Activated CD8-positive, alpha-beta memory T cell treated with anti-CD3 and anti-CD28 coated beads for 24 hours (primary cell): ENCODE results near the gene KLRC1.
A peak's percentile ranks its signal among the peaks of the same experiment; 100 is the strongest.
"Not testable (repeated sequence)": the region's sequence is repeated elsewhere in the genome, so short reads cannot be mapped to it uniquely, and the experiment has no call there.

Source experiments
- DNase-seq: peaks from one replicate; pipeline ENCODE4 v3.0.0-alpha.2; 2020

Gene KLRC1

GRCh38 chr12:10409392-10409791, 43.8 kb downstream of the KLRC1 start, which contains the start of gene KLRC4:
Gene KLRC4 (minus strand): TSS chr12:10409757. CDS start chr12:10409575, 182 bp downstream.
- DNase-seq = no peak

GRCh38 chr12:10408842-10409241, 44.3 kb downstream of the KLRC1 start:
- DNase-seq = no peak

DNA sequence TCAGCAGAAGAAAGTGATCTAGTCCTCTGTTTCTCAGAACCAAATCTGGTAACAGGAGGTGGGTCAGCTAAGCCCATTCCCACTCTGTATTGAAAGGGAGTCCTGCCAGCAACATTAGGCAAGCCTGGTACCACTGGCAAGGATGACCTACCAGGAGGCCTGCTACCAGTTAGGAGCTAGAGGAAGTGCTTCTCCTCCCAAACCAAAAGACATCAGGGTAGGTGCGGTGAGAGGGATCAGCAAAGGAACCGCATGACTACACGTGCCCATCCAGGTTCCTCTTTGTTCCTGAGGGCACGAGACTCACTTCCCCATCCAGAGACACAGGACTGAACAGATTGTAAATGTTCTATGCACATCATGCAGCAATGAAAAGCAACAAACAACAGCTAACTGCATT, 46.5 kb downstream of the KLRC1 start:
- DNase-seq = peak; percentile 68

- no peak for DNase-seq
Measured at GRCh38 chr12:10405294-10405693, 47.9 kb downstream of the KLRC1 start.

- no peak for DNase-seq
Measured at GRCh38 chr12:10404798-10405197, 48.4 kb downstream of the KLRC1 start.

GRCh38 chr12:10400829-10401228, 52.3 kb downstream of the KLRC1 start:
- no peak for DNase-seq

DNA sequence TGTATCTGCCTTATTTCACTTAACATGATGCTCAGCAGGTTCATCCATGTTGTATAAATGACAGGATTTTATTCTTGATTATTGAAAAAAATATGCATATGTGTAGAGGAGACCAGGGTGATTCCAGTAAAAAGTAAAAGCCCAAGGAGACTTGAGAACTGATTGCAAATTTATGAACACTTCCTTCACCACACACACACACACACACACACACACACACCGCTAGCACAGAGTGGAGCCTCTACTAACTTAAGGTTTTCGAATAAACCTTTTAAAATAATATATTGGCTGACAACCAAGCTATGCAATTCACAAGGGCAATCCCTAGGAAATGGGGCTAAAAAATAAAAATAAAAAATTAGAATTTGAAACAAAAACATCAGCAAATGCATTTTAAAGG, 55.0 kb downstream of the KLRC1 start:
- no peak for DNase-seq

DNA sequence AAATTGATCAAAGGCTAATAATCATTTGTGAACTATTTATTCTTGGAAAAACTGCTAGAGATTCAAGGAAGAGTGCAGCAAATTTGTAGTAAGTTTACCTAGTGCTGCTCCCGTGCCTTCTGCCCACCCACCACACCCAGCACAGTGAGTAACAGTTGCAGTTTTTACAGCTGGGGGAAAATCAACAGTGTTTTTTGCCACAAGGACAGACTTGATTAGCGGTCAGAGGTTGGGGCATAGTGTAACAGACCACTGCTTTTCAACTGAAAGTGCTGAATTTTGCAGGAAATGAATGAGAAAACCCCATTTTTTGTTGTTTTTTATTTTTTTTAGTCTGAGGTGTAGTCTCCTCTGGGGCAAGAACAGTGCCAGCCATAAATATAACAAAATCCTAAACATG, 55.9 kb downstream of the KLRC1 start:
- no peak for DNase-seq

DNA sequence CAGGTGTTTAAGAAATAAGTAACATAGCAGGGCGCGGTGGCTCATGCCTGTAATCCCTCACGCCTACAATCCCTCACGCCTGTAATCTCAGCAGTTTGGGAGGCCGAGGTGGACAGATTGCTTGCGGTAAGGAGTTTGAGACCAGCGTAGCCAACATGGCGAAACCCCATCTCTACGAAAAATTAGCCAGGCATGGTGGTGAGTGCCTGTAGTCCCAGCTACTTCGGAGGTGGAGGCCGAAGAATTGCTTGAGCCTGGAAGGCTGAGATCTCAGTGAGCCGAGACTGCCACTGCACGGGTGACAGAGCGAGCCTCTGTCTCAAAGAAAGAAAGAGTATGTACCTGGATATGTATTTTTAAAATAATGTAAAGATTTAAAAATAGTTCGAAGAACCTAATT, 57.0 kb downstream of the KLRC1 start:
- not testable (repeated sequence) for DNase-seq
